CD8-positive, alpha-beta memory T cell (primary cell): ENCODE data around the gene SCRN2. TPM values are rescaled to one million over a fixed set of nuclear protein-coding genes. Genes with fewer than 3 reads are reported as not detected.
A peak's percentile ranks its signal among the peaks of the same experiment; 100 is the strongest.

Experiments
- CTCF ChIA-PET: fragments of 350-600 bp; sonication (Branson Sonifier 250); formaldehyde crosslinking; loops from one replicate; lab custom pipeline; 2021; ENCODE audit warnings: antibody characterized with exemption; lab: Charles Lee
- POLR2A ChIA-PET: fragments of 350-600 bp; sonication (Branson Sonifier 250); formaldehyde crosslinking; loops from one replicate; lab custom pipeline; 2021; ENCODE audit warnings: antibody characterized with exemption; lab: Charles Lee
- DNase-seq, 5 donors: peaks; one replicate each; pipeline versions ENCODE4 v3.0.0 to v3.0.0-alpha.2; 2020 to 2022; ENCODE audit warnings: mixed read lengths in 1 of 5
- H3K27ac ChIP-seq: one replicate; pipeline ENCODE4 v1.7.0; 2013; ENCODE audit warnings: low read depth, mild to moderate bottlenecking, low read length, moderate library complexity
- H3K27me3 ChIP-seq: 2 replicates; pipeline ENCODE4 v1.7.0; 2013; ENCODE audit warnings: low read length, mild to moderate bottlenecking; ENCODE audit not compliant: insufficient read depth, poor library complexity, severe bottlenecking
- H3K36me3 ChIP-seq: 2 replicates; pipeline ENCODE4 v1.7.0; 2013; ENCODE audit warnings: mild to moderate bottlenecking, low read length, moderate library complexity; ENCODE audit not compliant: insufficient read depth
- H3K4me1 ChIP-seq: 2 replicates; pipeline ENCODE4 v1.7.0; 2013; ENCODE audit warnings: mild to moderate bottlenecking, low read length, moderate library complexity; ENCODE audit not compliant: insufficient read depth
- H3K4me3 ChIP-seq: 2 replicates; pipeline ENCODE4 v1.7.0; 2013; ENCODE audit warnings: mild to moderate bottlenecking, low read length
- H3K9me3 ChIP-seq: 2 replicates; pipeline ENCODE4 v1.7.0; 2013; ENCODE audit warnings: mild to moderate bottlenecking, low read length
- H3K27ac Mint-ChIP-seq, 8 donors: one replicate each; pipeline ENCODE4 v1.8.0; 2020 to 2021; ENCODE audit warnings: mixed read lengths in 8 of 8, mild to moderate bottlenecking in 6 of 8, inconsistent platforms in 3 of 8, moderate library complexity in 3 of 8
- H3K27me3 Mint-ChIP-seq, 2 donors: one replicate each; pipeline ENCODE4 v1.8.0; 2020 to 2021; ENCODE audit warnings: mixed read lengths in 2 of 2, mild to moderate bottlenecking in 1 of 2, moderate library complexity in 1 of 2
- H3K36me3 Mint-ChIP-seq, 3 donors: one replicate each; pipeline ENCODE4 v1.8.0; 2020 to 2021; ENCODE audit warnings: mixed read lengths in 3 of 3, inconsistent platforms in 1 of 3, mild to moderate bottlenecking in 1 of 3
- H3K4me1 Mint-ChIP-seq, 3 donors: one replicate each; pipeline ENCODE4 v1.8.0; 2020 to 2021; ENCODE audit warnings: mixed read lengths in 3 of 3, inconsistent platforms in 1 of 3, mild to moderate bottlenecking in 1 of 3
- H3K4me3 Mint-ChIP-seq, 7 donors: one replicate each; pipeline ENCODE4 v1.8.0; 2020 to 2021; ENCODE audit warnings: mixed read lengths in 7 of 7, mild to moderate bottlenecking in 6 of 7, moderate library complexity in 4 of 7, inconsistent platforms in 2 of 7
- H3K9me3 Mint-ChIP-seq, 5 donors: one replicate each; pipeline ENCODE4 v1.8.0; 2020 to 2022; ENCODE audit warnings: mixed read lengths in 5 of 5, mild to moderate bottlenecking in 3 of 5, moderate library complexity in 2 of 5, inconsistent platforms in 1 of 5
- polyA plus RNA-seq: library from polyadenylated mRNA; unstranded; fragments of 300-500 nt; fragmentation: Illumina TruSeq; gene quantifications from one replicate; pipeline ENCODE4 v1.2.3, GENCODE V29; 2021
- total RNA-seq, 2 experiments: library from RNA; stranded (reverse); gene quantifications; one replicate each; pipeline ENCODE4 v1.2.3, GENCODE V29; 2021

Gene SCRN2
- total and polyA plus RNA-seq, 3 experiments from 2014 or later: 17.2 to 18.0 (median 17.3) TPM

GRCh38 chr17:47882695-47883588 is 41.9 kb upstream of the SCRN2 start:
- H3K27ac ChIP-seq: no peak overlapping the region
- Mint-ChIP-seq H3K9me3 (peaks cover 0 to 2% (median 0%) of the 10 kb centered on the region in 5 donors), H3K4me1 (peaks cover 13 to 22% (median 21%) of the 10 kb centered on the region in 3 donors), H3K36me3 (no peaks in the 10 kb centered on the region), H3K27me3 (peaks cover 19 to 32% of the 10 kb centered on the region in 2 donors), H3K4me3 (no peak overlapping the region), H3K27ac (peak overlapping the region in 2 of 8 donors; percentile 16 to 35)
- no peaks in the 10 kb centered on the region for H3K9me3 ChIP-seq
- H3K4me3 ChIP-seq: no peak overlapping the region
- H3K4me1 ChIP-seq: peaks cover 38% of the 10 kb centered on the region
- ChIA-PET POLR2A (no interaction called here), CTCF (interaction anchor here (1.2 to 1.7 kb wide), 2 partner anchors 42 to 88 kb away, joined by 3 to 7 read pairs; partner anchors contain the start of genes CDK5RAP3 and SCRN2)
- H3K27me3 ChIP-seq: no peaks in the 10 kb centered on the region
- no peak for DNase-seq
- H3K36me3 ChIP-seq: no peaks in the 10 kb centered on the region

- peaks cover 38% of the 10 kb centered on the region for H3K4me1 ChIP-seq
- no peaks in the 10 kb centered on the region for H3K9me3 ChIP-seq
- no peak overlapping the region for H3K27ac ChIP-seq
- no peak overlapping the region for H3K4me3 Mint-ChIP-seq
- no peak for DNase-seq
- peaks cover 19 to 38% of the 10 kb centered on the region in 2 donors for H3K27me3 Mint-ChIP-seq
- peaks cover 0 to 2% (median 0%) of the 10 kb centered on the region in 5 donors for H3K9me3 Mint-ChIP-seq
- H3K36me3 Mint-ChIP-seq: no peaks in the 10 kb centered on the region
- POLR2A ChIA-PET: no interaction called here
- peaks cover 13 to 22% (median 21%) of the 10 kb centered on the region in 3 donors for H3K4me1 Mint-ChIP-seq
- CTCF ChIA-PET: interaction anchor here (1.2 to 1.7 kb wide), 2 partner anchors 41 to 89 kb away, joined by 3 to 7 read pairs; partner anchors contain the start of genes CDK5RAP3 and SCRN2
- no peak overlapping the region for H3K4me3 ChIP-seq
- no peaks in the 10 kb centered on the region for H3K36me3 ChIP-seq
- no peak overlapping the region for H3K27ac Mint-ChIP-seq
- H3K27me3 ChIP-seq: no peaks in the 10 kb centered on the region
These were observed 41.2 kb upstream of the SCRN2 start for GRCh38 chr17:47882247-47882646.

DNA sequence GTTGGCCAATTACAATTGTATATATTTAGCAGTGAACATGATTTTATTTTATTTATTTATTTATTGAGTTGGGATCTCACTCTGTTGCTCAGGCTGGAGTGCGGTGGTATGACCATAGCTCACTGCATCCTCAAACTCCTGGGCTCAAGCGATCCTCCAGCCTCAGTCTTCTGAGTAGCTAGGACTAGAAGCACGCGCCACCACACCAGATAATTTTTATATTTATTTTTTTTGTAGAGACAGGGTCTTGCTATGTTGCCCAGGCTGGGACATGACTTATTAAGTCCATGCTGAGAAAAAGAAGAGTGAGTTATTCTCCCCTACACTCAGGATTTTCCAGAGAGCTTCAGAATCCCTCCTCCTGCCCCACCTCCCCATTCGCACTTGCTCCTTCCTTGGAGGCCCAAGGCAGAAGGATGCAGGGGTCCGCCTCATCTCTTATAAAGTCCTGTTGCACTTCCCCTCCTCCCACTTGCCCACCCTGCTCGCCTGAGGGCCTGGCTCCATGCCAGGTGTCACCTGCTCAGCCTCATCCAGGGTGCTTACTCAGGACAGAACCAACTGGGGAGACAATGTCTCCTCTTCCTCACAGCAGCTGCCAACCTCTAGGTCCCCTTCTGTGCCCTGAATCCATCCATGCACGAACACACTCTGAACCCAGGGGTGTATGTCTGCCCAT is 38.8 kb upstream of the SCRN2 start:
- Histone ChIP-seq H3K27ac (no peak overlapping the region), H3K9me3 (no peaks in the 10 kb centered on the region), H3K4me1 (peaks cover 27% of the 10 kb centered on the region), H3K4me3 (no peak overlapping the region), H3K27me3 (no peaks in the 10 kb centered on the region), H3K36me3 (no peaks in the 10 kb centered on the region)
- no peak for DNase-seq
- POLR2A ChIA-PET: no interaction called here
- Mint-ChIP-seq H3K4me3 (no peak overlapping the region), H3K36me3 (no peaks in the 10 kb centered on the region), H3K27ac (no peak overlapping the region), H3K27me3 (peaks cover 19 to 52% of the 10 kb centered on the region in 2 donors), H3K9me3 (peaks cover 0 to 2% (median 0%) of the 10 kb centered on the region in 5 donors), H3K4me1 (peaks cover 5 to 17% (median 13%) of the 10 kb centered on the region in 3 donors)
- CTCF ChIA-PET: interaction anchor here (1.2 to 1.5 kb wide), 2 partner anchors 37 to 39 kb away, joined by 3 to 4 read pairs; partner anchors contain the start of gene SCRN2

- H3K36me3 ChIP-seq: no peaks in the 10 kb centered on the region
- Mint-ChIP-seq H3K9me3 (peaks cover 0 to 2% (median 0%) of the 10 kb centered on the region in 5 donors), H3K27ac (no peak overlapping the region), H3K4me3 (no peak overlapping the region), H3K36me3 (no peaks in the 10 kb centered on the region), H3K4me1 (peaks cover 0 to 13% (median 8%) of the 10 kb centered on the region in 3 donors), H3K27me3 (peaks cover 22 to 60% of the 10 kb centered on the region in 2 donors)
- no peaks in the 10 kb centered on the region for H3K27me3 ChIP-seq
- H3K4me1 ChIP-seq: peaks cover 19% of the 10 kb centered on the region
- ChIA-PET CTCF (interaction anchor here (1.2 to 1.5 kb wide), 2 partner anchors 36 to 38 kb away, joined by 3 to 4 read pairs; partner anchors contain the start of gene SCRN2), POLR2A (no interaction called here)
- H3K27ac ChIP-seq: no peak overlapping the region
- H3K4me3 ChIP-seq: no peak overlapping the region
- H3K9me3 ChIP-seq: no peaks in the 10 kb centered on the region
- no peak for DNase-seq
These were observed 38.0 kb upstream of the SCRN2 start for GRCh38 chr17:47879028-47879585.

DNA sequence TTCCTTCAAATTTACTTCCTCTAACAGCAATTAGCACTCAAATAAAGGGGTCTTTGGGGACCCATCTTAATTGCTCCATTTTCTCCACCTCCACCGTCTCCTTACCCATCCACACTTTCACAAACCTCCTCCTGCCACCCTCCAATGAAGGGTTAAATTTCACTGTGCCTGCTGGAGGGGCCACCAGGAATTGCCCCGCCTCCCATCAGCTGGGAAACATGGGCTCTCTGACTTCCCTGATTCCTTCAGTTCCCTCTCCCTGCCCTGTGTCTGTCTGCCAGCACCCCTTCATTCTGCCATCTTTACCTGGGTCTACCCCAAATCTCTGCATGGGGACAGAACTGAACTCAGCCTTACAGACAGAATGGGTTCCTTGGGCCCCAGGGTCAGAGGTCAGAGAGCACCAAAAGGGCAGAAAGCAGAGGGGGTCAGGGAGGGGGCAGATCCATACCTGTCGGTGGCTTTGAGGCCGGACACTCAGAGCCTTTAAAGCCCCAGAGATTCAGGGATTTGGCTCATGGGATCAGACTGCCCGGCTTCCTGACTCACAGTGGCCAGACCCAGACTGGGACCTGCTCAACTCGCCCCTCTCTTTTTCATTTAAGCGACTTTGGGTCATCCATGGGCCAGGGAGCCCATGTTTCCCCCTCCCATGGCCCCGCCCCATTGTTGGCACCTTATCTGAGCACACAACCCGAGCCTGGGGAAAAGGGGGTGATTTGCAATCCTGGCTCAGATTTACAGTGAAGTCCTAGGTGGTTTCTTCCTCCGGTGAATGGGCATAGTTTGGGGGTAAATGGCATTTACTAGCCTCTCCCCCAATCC is 37.3 kb upstream of the SCRN2 start:
- H3K4me1 Mint-ChIP-seq: peaks cover 0 to 9% (median 7%) of the 10 kb centered on the region in 3 donors
- H3K4me3 Mint-ChIP-seq: no peak overlapping the region
- peaks cover 0 to 2% (median 0%) of the 10 kb centered on the region in 5 donors for H3K9me3 Mint-ChIP-seq
- no peak overlapping the region for H3K27ac Mint-ChIP-seq
- H3K27me3 Mint-ChIP-seq: peaks cover 27 to 67% of the 10 kb centered on the region in 2 donors
- ChIA-PET POLR2A (no interaction called here), CTCF (interaction anchor here (1.2 to 1.5 kb wide), 2 partner anchors 36 to 37 kb away, joined by 3 to 4 read pairs; partner anchors contain the start of gene SCRN2)
- Histone ChIP-seq H3K36me3 (no peaks in the 10 kb centered on the region), H3K9me3 (no peaks in the 10 kb centered on the region), H3K4me1 (peaks cover 13% of the 10 kb centered on the region), H3K27me3 (peaks cover 3% of the 10 kb centered on the region), H3K4me3 (no peak overlapping the region), H3K27ac (no peak overlapping the region)
- DNase-seq: no peak
- no peaks in the 10 kb centered on the region for H3K36me3 Mint-ChIP-seq

DNA sequence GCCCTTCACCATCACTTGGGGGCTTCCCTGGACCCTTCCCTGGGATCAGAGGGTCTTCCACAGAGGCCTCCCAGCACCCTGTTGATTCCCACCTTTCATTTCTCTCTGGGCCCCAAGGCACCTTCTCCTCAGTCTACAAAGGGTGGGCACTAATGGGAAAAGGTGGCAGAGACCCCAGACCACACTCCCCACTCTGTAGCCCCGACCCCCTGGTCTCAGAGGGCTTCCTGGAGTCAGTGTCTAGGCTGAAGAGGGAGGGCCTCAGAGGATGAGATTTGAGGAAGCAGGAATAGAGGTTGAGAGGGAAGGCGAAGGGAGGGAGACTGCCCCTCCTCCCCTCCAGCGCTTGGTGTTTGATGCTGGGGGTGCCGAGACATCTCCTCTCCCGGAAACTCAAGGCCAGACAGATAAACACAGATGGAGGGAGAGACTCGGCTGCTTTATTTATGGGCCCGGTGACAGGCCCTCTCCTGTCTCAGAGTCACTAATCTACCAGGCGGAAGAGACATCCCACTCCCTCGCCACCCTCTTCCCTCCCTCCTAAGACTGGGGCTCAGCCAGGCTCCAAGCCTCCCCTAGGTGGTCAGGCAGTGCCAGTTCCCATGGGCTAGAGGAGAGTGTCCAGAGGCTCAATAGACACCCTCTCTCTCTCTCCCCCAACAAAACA is 36.4 kb upstream of the SCRN2 start:
- no peaks in the 10 kb centered on the region for H3K9me3 ChIP-seq
- peaks cover 0 to 3% (median 0%) of the 10 kb centered on the region in 3 donors for H3K4me1 Mint-ChIP-seq
- POLR2A ChIA-PET: no interaction called here
- no peak overlapping the region for H3K27ac Mint-ChIP-seq
- H3K27me3 ChIP-seq: peaks cover 7% of the 10 kb centered on the region
- no peak overlapping the region for H3K27ac ChIP-seq
- H3K27me3 Mint-ChIP-seq: peaks cover 28 to 64% of the 10 kb centered on the region in 2 donors
- H3K9me3 Mint-ChIP-seq: peaks cover 0 to 2% (median 0%) of the 10 kb centered on the region in 5 donors
- H3K36me3 ChIP-seq: no peaks in the 10 kb centered on the region
- CTCF ChIA-PET: no interaction called here
- H3K4me3 ChIP-seq: no peak overlapping the region
- H3K4me1 ChIP-seq: peaks cover 5% of the 10 kb centered on the region
- no peak for DNase-seq
- H3K36me3 Mint-ChIP-seq: no peaks in the 10 kb centered on the region
- H3K4me3 Mint-ChIP-seq: no peak overlapping the region
